AG04450 (cell line): ENCODE results near the gene TMOD4. TPM values are rescaled to one million over a fixed set of nuclear protein-coding genes. Genes with fewer than 3 reads are reported as not detected.
A peak's percentile ranks its signal among the peaks of the same experiment; 100 is the strongest.

ENCODE experiments used
- CTCF ChIA-PET: fragments of 300-600, 350-600 bp; formaldehyde crosslinking; extraction: SDS; loops from one replicate; lab custom pipeline; 2022; ENCODE audit warnings: antibody characterized with exemption, inconsistent platforms; lab: Charles Lee
- POLR2A ChIA-PET: fragments of 350-600 bp; formaldehyde crosslinking; extraction: SDS; loops from one replicate; lab custom pipeline; 2021; ENCODE audit warnings: antibody characterized with exemption, inconsistent platforms; lab: Yijun Ruan, JAX
- DNase-seq: peaks from one replicate; pipeline ENCODE4 v3.0.0-alpha.2; 2011; ENCODE audit warnings: low read depth, low spot score
- H3K27ac ChIP-seq: one replicate; pipeline ENCODE4 v1.5.1; 2012; ENCODE audit warnings: low read depth, low read length, control low read depth
- H3K27me3 ChIP-seq: one replicate; pipeline ENCODE4 v1.6.0; 2012; ENCODE audit warnings: low read length; ENCODE audit not compliant: control insufficient read depth, insufficient read depth
- H3K4me3 ChIP-seq: 2 replicates; pipeline ENCODE4 v1.5.1; 2011; ENCODE audit warnings: mild to moderate bottlenecking, low read depth, low read length, control low read depth
- H3K9me3 ChIP-seq: 2 replicates; pipeline ENCODE4 v1.5.1; 2012; ENCODE audit warnings: low read length; ENCODE audit not compliant: control insufficient read depth, insufficient read depth
- polyA plus RNA-seq: library from polyadenylated mRNA; depleted of rRNA; stranded (reverse); fragments of >200 nt; gene quantifications from 2 replicates; pipeline ENCODE4 v1.2.3, GENCODE V29; 2011
- TF ChIP-seq, protein P1 (sequence below): IDR thresholded peaks from 2 replicates; pipeline ENCODE4 v1.5.1; 2011; ENCODE audit warnings: low read depth, low read length, control low read depth, inconsistent platforms

Gene TMOD4
- polyA plus RNA-seq, 1 experiment: not detected

DNA sequence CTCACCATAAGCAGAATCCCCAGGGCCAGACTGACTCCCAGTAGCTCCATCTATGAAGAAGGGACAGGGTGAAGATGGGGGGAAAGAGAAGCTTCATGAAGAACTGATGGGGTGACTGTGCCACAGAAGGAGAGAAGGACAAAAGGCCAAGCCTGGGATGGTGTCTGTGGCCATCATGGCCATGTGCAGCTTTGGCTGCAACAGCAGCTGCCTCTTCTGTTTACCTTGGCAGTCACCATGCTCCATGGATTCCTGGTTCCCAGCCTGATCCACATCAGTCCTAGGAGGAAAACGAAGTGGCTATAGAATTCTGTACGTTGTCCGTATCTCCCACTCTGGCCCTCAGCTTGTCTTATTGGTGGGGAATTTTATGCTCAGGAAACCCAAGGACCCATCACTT, 41.4 kb downstream of the TMOD4 start:
- CTCF ChIA-PET: interaction anchor here (2.5 kb wide), 1 partner anchor 35 kb away, joined by 18 read pairs; no protein-coding TSS in a partner anchor
- Histone ChIP-seq H3K9me3 (peaks cover 5% of the 10 kb centered on the region; the same call in 1 of the 2 replicates), H3K27me3 (peaks cover 10% of the 10 kb centered on the region), H3K27ac (no peak overlapping the region), H3K4me3 (no peak overlapping the region)
- no peak for DNase-seq
- POLR2A ChIA-PET: interaction anchor here (1.0 kb wide), 1 partner anchor 13 kb away, joined by 3 read pairs; no protein-coding TSS in a partner anchor
- TF ChIP-seq, protein P1, sequence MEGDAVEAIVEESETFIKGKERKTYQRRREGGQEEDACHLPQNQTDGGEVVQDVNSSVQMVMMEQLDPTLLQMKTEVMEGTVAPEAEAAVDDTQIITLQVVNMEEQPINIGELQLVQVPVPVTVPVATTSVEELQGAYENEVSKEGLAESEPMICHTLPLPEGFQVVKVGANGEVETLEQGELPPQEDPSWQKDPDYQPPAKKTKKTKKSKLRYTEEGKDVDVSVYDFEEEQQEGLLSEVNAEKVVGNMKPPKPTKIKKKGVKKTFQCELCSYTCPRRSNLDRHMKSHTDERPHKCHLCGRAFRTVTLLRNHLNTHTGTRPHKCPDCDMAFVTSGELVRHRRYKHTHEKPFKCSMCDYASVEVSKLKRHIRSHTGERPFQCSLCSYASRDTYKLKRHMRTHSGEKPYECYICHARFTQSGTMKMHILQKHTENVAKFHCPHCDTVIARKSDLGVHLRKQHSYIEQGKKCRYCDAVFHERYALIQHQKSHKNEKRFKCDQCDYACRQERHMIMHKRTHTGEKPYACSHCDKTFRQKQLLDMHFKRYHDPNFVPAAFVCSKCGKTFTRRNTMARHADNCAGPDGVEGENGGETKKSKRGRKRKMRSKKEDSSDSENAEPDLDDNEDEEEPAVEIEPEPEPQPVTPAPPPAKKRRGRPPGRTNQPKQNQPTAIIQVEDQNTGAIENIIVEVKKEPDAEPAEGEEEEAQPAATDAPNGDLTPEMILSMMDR: no peak

DNA sequence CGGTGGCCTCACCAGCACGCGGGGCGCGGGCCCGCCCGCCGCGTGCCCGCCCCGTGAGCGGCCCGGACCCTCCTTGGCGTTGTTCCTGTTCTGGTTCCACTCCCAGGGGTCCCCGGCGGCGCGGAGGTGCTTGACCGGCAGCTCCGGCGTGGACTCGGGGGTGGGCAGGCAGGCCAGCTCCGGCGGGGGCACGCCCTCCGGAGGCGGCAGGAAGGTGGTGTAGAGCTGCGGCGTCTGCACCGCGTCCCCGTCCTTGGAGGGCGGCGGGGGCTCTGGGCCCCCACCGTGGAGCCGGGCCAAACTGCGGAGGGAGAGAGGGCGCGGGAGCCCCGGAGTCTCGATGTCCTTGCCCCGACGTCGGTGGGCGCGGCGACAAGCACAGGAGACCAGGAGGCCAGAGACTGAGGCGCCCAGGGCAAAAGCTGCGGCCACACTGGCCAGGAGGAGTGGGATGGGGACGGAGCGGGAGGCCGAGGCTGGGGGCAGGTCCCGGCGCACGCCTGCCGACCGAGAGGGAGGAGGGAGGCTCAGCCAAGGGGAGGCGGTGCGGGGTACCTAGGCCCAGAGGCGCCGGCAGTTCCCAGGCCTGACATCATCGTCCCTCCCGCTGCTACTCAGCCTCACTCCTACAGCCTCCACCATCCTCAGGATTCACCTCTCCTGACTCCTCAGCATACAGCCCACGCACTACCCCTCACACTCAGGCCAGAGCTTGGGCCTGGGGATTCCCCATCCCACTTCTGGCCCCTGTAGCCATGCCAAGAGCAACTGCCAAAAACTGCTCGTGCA, 42.6 kb downstream of the TMOD4 start:
- no peak overlapping the region for H3K4me3 ChIP-seq
- H3K27ac ChIP-seq: no peak overlapping the region
- H3K9me3 ChIP-seq: peaks cover 5% of the 10 kb centered on the region; the same call in 1 of the 2 replicates
- H3K27me3 ChIP-seq: peaks cover 10% of the 10 kb centered on the region
- POLR2A ChIA-PET: interaction anchor here (0.8 kb wide), 1 partner anchor 38 kb away, joined by 5 read pairs; no protein-coding TSS in a partner anchor
- CTCF ChIA-PET: interaction anchor here (2.5 kb wide), 1 partner anchor 33 kb away, joined by 18 read pairs; no protein-coding TSS in a partner anchor
- DNase-seq: no peak
- TF ChIP-seq, protein P1: no peak

DNA sequence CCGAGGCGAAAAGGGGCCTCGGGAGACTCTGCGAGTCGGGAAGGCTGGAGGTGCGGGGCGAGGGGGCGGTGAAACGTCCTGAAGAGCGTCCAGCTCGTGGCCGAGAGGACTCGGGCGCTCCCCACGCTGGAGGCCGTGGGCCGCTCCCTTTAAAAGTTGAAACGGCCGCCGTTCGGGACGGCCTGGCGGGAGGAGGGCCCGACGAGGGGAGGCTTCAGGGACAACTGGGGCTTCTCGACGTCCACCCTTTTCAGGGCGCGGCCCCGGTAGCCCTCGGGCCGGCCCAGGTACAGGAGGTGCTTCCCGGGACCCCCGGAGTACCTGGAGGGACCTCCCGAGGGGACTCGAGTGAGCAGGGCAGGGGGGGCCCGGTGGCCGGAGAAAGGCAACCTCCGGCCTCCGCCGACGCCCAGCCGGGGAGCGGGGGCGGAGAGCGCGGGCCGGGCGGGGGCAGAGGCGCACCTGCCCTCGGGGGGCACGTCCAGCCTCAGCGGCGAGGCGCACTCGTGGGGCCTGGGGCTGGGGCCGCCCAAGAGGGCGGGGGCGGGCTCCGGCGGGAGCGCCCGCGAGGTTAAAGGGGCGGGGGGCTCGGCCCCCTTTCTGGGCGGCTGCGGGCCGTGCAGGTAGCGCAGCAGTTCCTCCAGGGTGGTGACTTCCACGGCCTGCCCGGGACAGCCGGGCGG, 43.3 kb downstream of the TMOD4 start:
- no peak for DNase-seq
- POLR2A ChIA-PET: no interaction called here
- TF ChIP-seq, protein P1: no peak
- no peak overlapping the region for H3K4me3 ChIP-seq
- peaks cover 5% of the 10 kb centered on the region; the same call in 1 of the 2 replicates for H3K9me3 ChIP-seq
- peaks cover 10% of the 10 kb centered on the region for H3K27me3 ChIP-seq
- H3K27ac ChIP-seq: no peak overlapping the region
- CTCF ChIA-PET: interaction anchor here (2.0 kb wide), 1 partner anchor 33 kb away, joined by 7 read pairs; no protein-coding TSS in a partner anchor

DNA sequence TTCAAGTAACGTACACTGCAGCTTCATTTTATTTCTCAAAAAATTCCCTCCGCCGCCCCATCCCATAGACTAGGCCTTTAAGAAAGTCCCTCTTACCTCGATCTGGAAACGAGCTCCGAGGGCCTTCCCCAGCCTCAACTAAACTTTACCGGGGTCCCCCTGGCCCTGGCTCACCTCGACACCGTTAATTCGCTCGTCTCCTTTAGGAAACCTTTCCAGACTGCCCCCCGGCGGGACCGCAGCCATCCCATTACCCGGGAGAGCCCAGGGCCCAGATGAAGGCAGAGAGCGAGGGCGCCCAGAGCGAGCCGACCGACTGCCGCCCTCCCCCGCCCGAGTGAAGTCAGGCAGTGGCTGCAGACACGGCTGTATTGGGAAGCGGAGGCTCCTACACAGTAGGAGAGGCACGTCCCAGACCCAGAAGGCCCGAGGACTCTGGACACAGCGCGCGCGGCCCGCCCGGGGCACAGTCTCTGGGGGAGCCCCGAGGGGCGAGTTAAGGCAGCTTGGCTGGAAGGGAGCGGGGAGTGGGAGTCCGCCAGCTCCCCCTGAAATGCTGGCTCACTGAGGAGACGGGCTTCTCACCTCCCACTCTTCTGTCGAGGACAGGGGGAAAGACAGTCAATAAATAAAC, 44.0 kb downstream of the TMOD4 start:
- TF ChIP-seq, protein P1: no peak
- CTCF ChIA-PET: interaction anchor here (0.6 to 2.0 kb wide), 3 partner anchors 29 to 46 kb away, joined by 3 to 7 read pairs (median 3); no protein-coding TSS in a partner anchor
- Histone ChIP-seq H3K9me3 (peaks cover 5% of the 10 kb centered on the region; the same call in 1 of the 2 replicates), H3K4me3 (peak overlapping the region; percentile 35), H3K27ac (no peak overlapping the region), H3K27me3 (peaks cover 10% of the 10 kb centered on the region)
- POLR2A ChIA-PET: no interaction called here
- DNase-seq: no peak
